Effector memory CD4-positive, alpha-beta T cell (primary cell): ENCODE measurements around the gene ANAPC10.

Experiments
- DNase-seq, 3 donors: peaks; one replicate each; pipeline ENCODE4 v3.0.0-alpha.2; 2020
- H3K27ac ChIP-seq: 2 replicates; pipeline ENCODE4 v1.7.0; 2013; ENCODE audit warnings: mild to moderate bottlenecking, low read length, moderate library complexity; ENCODE audit not compliant: insufficient read depth, poor library complexity, severe bottlenecking
- H3K27me3 ChIP-seq: replicated peaks from 2 replicates; pipeline ENCODE4 v1.7.0; 2013; ENCODE audit warnings: mild to moderate bottlenecking, low read length; ENCODE audit not compliant: insufficient read depth, control insufficient read depth, poor library complexity, severe bottlenecking
- H3K36me3 ChIP-seq: 2 replicates; pipeline ENCODE4 v1.7.0; 2013; ENCODE audit warnings: mild to moderate bottlenecking, low read length, moderate library complexity; ENCODE audit not compliant: control insufficient read depth, insufficient read depth
- H3K4me1 ChIP-seq: 2 replicates; pipeline ENCODE4 v1.7.0; 2013; ENCODE audit warnings: low read length, mild to moderate bottlenecking; ENCODE audit not compliant: control insufficient read depth, insufficient read depth, poor library complexity, severe bottlenecking
- H3K4me3 ChIP-seq: 2 replicates; pipeline ENCODE4 v1.7.0; 2013; ENCODE audit warnings: low read length, low read depth, mild to moderate bottlenecking; ENCODE audit not compliant: insufficient read depth, poor library complexity, severe bottlenecking
- H3K9me3 ChIP-seq: 2 replicates; pipeline ENCODE4 v1.7.0; 2013; ENCODE audit warnings: mild to moderate bottlenecking, low read length, moderate library complexity; ENCODE audit not compliant: control insufficient read depth

ANAPC10 gene

GRCh38 chr4:144975718-144976117 lies 122.3 kb downstream of the ANAPC10 start:
- Histone ChIP-seq H3K27me3 (no peaks in the 10 kb centered on the region), H3K4me3 (no peak overlapping the region), H3K9me3 (no peaks in the 10 kb centered on the region), H3K4me1 (no peaks in the 10 kb centered on the region), H3K27ac (no peak overlapping the region), H3K36me3 (no peaks in the 10 kb centered on the region)
- no peak for DNase-seq

DNA sequence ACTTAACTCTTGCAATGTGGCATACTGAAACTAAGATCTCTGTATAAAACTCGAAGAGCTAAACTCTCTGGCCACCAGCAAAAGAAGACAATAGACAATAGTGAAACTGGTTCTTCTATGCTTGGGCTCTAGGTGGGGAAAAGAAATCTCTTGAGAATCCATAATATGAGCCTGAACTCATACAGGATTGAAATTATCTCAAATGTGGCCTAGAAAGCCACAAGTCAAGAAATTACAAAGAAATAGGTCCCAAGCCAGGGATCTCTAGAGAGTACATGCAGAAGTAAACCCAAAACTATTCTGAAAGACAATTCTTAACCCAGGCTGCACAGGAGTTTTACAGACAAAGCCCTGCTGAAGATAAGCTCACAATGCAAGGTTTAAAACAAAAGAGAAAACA lies 127.4 kb downstream of the ANAPC10 start:
- H3K27ac ChIP-seq, result no peak overlapping the region
- H3K4me1 ChIP-seq, result no peaks in the 10 kb centered on the region
- no peak overlapping the region for H3K4me3 ChIP-seq
- no peak for DNase-seq
- H3K9me3 ChIP-seq, result no peaks in the 10 kb centered on the region
- no peaks in the 10 kb centered on the region for H3K27me3 ChIP-seq
- no peaks in the 10 kb centered on the region for H3K36me3 ChIP-seq

DNA sequence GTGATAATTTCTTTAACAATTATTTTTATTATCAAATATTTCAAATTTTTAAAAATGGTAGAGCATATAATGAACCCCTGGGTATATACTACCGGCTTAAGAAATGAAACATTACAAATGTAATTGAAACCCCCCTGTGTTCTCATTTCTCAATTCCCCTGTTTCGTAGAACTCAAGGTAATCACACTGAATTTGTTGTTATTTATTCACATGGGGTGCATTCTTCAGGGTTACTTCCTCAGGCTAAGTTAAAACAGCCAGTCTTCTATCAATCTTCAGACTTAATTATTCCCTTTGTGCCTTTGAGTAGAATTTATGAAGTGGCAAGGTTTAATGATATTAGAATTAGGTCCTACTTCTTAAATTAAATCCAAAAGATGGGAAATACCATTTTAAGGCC lies 128.2 kb downstream of the ANAPC10 start:
- no peak for DNase-seq
- Histone ChIP-seq H3K4me3 (no peak overlapping the region), H3K36me3 (no peaks in the 10 kb centered on the region), H3K9me3 (no peaks in the 10 kb centered on the region), H3K27ac (no peak overlapping the region), H3K4me1 (no peaks in the 10 kb centered on the region), H3K27me3 (no peaks in the 10 kb centered on the region)

DNA sequence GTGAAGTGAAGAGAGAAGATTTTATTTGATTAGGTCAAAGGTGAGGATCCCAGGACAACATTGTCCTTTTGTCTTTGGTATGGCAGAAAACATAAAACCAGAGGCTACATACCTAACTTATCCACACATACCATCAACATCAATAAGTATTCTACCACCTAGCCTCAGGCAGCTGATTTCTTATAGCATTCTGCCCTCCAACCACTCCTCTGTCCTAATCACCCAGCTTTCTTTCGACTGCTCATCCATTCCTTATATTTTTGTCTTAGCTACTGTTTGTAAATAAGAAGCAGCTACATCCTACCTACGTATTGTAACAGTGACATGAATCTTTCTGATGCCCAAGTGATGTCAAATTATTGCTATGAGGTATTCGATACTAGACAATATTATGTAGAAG lies 129.4 kb downstream of the ANAPC10 start:
- no peaks in the 10 kb centered on the region for H3K4me1 ChIP-seq
- no peak for DNase-seq
- no peaks in the 10 kb centered on the region for H3K27me3 ChIP-seq
- no peaks in the 10 kb centered on the region for H3K9me3 ChIP-seq
- H3K27ac ChIP-seq, result no peak overlapping the region
- H3K4me3 ChIP-seq, result no peak overlapping the region
- no peaks in the 10 kb centered on the region for H3K36me3 ChIP-seq

DNA sequence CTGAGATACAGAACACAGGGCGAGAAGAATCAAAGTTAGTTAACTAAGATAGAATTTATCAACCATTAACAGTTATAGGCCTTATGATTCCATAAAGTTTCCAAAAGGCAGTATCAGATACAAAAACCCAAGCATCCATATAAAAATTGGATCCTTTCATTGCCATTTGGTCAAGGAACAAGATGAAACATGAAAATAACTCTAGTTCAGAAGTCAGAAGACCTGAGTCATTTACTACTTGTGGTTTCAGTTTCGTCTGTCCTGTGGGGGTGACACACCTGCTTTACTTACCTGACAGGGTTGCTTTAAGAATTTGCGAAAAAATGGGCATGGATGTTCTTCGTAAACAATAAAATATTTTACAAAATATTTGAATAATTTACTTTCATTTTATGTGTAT lies 130.8 kb downstream of the ANAPC10 start:
- H3K4me3 ChIP-seq, result no peak overlapping the region
- no peaks in the 10 kb centered on the region for H3K36me3 ChIP-seq
- H3K27ac ChIP-seq, result no peak overlapping the region
- no peaks in the 10 kb centered on the region for H3K9me3 ChIP-seq
- no peaks in the 10 kb centered on the region for H3K4me1 ChIP-seq
- no peaks in the 10 kb centered on the region for H3K27me3 ChIP-seq
- DNase-seq, result no peak

- no peak for DNase-seq
- Histone ChIP-seq H3K4me1 (no peaks in the 10 kb centered on the region), H3K27ac (no peak overlapping the region), H3K9me3 (no peaks in the 10 kb centered on the region), H3K36me3 (no peaks in the 10 kb centered on the region), H3K27me3 (no peaks in the 10 kb centered on the region), H3K4me3 (no peak overlapping the region)
Observed at GRCh38 chr4:144962300-144962699, 135.7 kb downstream of the ANAPC10 start.

GRCh38 chr4:144955104-144955503 lies 142.9 kb downstream of the ANAPC10 start:
- Histone ChIP-seq H3K9me3 (peaks cover 9% of the 10 kb centered on the region), H3K4me1 (no peaks in the 10 kb centered on the region), H3K27ac (no peak overlapping the region), H3K27me3 (no peaks in the 10 kb centered on the region), H3K4me3 (no peak overlapping the region), H3K36me3 (no peaks in the 10 kb centered on the region)
- DNase-seq, result no peak

- no peak overlapping the region for H3K4me3 ChIP-seq
- no peaks in the 10 kb centered on the region for H3K27me3 ChIP-seq
- H3K4me1 ChIP-seq, result no peaks in the 10 kb centered on the region
- DNase-seq, result no peak
- peaks cover 9% of the 10 kb centered on the region for H3K9me3 ChIP-seq
- no peak overlapping the region for H3K27ac ChIP-seq
- no peaks in the 10 kb centered on the region for H3K36me3 ChIP-seq
Observed at GRCh38 chr4:144954230-144954629, 143.8 kb downstream of the ANAPC10 start.

DNA sequence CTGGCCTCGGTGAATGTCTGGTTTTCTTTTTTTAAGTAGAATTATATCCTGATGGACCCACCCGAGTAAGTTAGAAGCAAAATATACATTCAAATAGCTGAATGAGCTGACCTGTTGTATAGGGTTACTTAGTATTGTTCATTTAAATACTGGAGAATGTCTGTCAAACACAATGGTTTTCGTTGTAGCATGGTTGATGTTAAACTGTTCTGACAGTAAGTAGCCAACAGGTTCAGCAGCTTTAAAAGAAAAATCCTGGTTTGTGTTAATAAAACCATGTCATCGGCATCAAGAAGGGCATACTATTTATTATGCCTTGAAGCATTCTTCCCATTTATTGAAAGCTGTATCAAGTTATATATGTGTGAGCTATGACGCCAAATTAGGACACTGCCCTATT lies 149.6 kb downstream of the ANAPC10 start:
- H3K36me3 ChIP-seq, result no peaks in the 10 kb centered on the region
- no peak overlapping the region for H3K4me3 ChIP-seq
- peaks cover 6% of the 10 kb centered on the region for H3K9me3 ChIP-seq
- DNase-seq, result no peak
- H3K4me1 ChIP-seq, result no peaks in the 10 kb centered on the region
- no peaks in the 10 kb centered on the region for H3K27me3 ChIP-seq
- H3K27ac ChIP-seq, result no peak overlapping the region

GRCh38 chr4:144948009-144948408 lies 150.0 kb downstream of the ANAPC10 start:
- Histone ChIP-seq H3K4me3 (no peak overlapping the region), H3K4me1 (no peaks in the 10 kb centered on the region)

More at GRCh38 chr4:144948009-144948408, 150.0 kb downstream of the ANAPC10 start:
- Histone ChIP-seq H3K36me3 (no peaks in the 10 kb centered on the region), H3K27me3 (no peaks in the 10 kb centered on the region), H3K27ac (no peak overlapping the region), H3K9me3 (peaks cover 5% of the 10 kb centered on the region)
- DNase-seq, result no peak
